Mesenchymal stem cell (in vitro differentiated cells and primary cell): ENCODE results near the gene HLA-DQB2.

Source experiments
- DNase-seq: peaks from one replicate; pipeline ENCODE4 v3.0.0-alpha.2; 2013
- H2AFZ ChIP-seq: one replicate; pipeline ENCODE4 v1.6.1; 2013; ENCODE audit warnings: low read depth, mild to moderate bottlenecking, control low read depth, inconsistent platforms, low read length, moderate library complexity
- H2AK5ac ChIP-seq: 2 replicates; pipeline ENCODE4 v1.6.1; 2013; ENCODE audit warnings: low read length, moderate library complexity, mild to moderate bottlenecking, inconsistent platforms; ENCODE audit not compliant: severe bottlenecking
- H2BK120ac ChIP-seq: one replicate; pipeline ENCODE4 v1.6.1; 2013; ENCODE audit warnings: low read depth, mild to moderate bottlenecking, inconsistent platforms, low read length, moderate library complexity
- H2BK12ac ChIP-seq, 2 experiments: one replicate each; pipeline ENCODE4 v1.6.1; 2013; ENCODE audit warnings: inconsistent platforms in 2 of 2, low read length in 2 of 2, mild to moderate bottlenecking in 2 of 2, moderate library complexity in 2 of 2, control low read depth in 1 of 2
- H2BK15ac ChIP-seq: one replicate; pipeline ENCODE4 v1.6.1; 2013; ENCODE audit warnings: mild to moderate bottlenecking, low read depth, inconsistent platforms; ENCODE audit not compliant: poor library complexity, severe bottlenecking
- H2BK5ac ChIP-seq: 2 replicates; pipeline ENCODE4 v1.6.1; 2013; ENCODE audit warnings: low read depth, mild to moderate bottlenecking, low read length, control low read depth, inconsistent platforms; ENCODE audit not compliant: poor library complexity, severe bottlenecking
- H3K14ac ChIP-seq, 2 experiments: one replicate each; pipeline ENCODE4 v1.6.1; 2013; ENCODE audit warnings: inconsistent platforms in 2 of 2, low read length in 2 of 2, control low read depth in 1 of 2, mild to moderate bottlenecking in 1 of 2, moderate library complexity in 1 of 2
- H3K18ac ChIP-seq, 2 experiments: one replicate each; pipeline ENCODE4 v1.6.1; 2013; ENCODE audit warnings: inconsistent platforms in 2 of 2, low read length in 2 of 2, control low read depth in 1 of 2, low read depth in 1 of 2, mild to moderate bottlenecking in 1 of 2
- H3K23ac ChIP-seq, 2 experiments: one replicate each; pipeline ENCODE4 v1.6.1; 2013; ENCODE audit warnings: inconsistent platforms in 2 of 2, low read length in 2 of 2, mild to moderate bottlenecking in 2 of 2, moderate library complexity in 2 of 2, control low read depth in 1 of 2
- H3K27ac ChIP-seq: 2 replicates; pipeline ENCODE4 v1.5.1; 2013; ENCODE audit warnings: mild to moderate bottlenecking, moderate library complexity, low read length, control low read depth, inconsistent platforms; ENCODE audit not compliant: poor library complexity, severe bottlenecking
- H3K27me3 ChIP-seq, 2 experiments: 2 replicates each; pipeline versions ENCODE4 v1.6.1 to v1.7.0; 2013; ENCODE audit warnings: low read length in 2 of 2, mild to moderate bottlenecking in 2 of 2, moderate library complexity in 2 of 2, control low read depth in 1 of 2, inconsistent platforms in 1 of 2; ENCODE audit not compliant: control insufficient read depth in 1 of 2, insufficient read depth in 1 of 2
- H3K36me3 ChIP-seq, 2 experiments: 2 replicates each; pipeline versions ENCODE4 v1.6.1 to v1.7.0; 2013; ENCODE audit warnings: low read length in 2 of 2, control low read depth in 1 of 2, inconsistent platforms in 1 of 2, low read depth in 1 of 2, mild to moderate bottlenecking in 1 of 2; ENCODE audit not compliant: insufficient read depth in 2 of 2, control insufficient read depth in 1 of 2
- H3K4ac ChIP-seq, 2 experiments: one replicate each; pipeline ENCODE4 v1.6.1; 2013; ENCODE audit warnings: inconsistent platforms in 2 of 2, low read length in 2 of 2, mild to moderate bottlenecking in 2 of 2, moderate library complexity in 2 of 2, control low read depth in 1 of 2, low read depth in 1 of 2
- H3K4me1 ChIP-seq: 2 replicates; pipeline ENCODE4 v1.6.1; 2013; ENCODE audit warnings: low read depth, low read length, control low read depth; ENCODE audit not compliant: control insufficient read depth, insufficient read depth
- H3K4me2 ChIP-seq: 2 replicates; pipeline ENCODE4 v1.6.1; 2013; ENCODE audit warnings: low read length, mild to moderate bottlenecking, inconsistent platforms; ENCODE audit not compliant: poor library complexity, severe bottlenecking
- H3K4me3 ChIP-seq, 2 experiments: 2 replicates each; pipeline versions ENCODE4 v1.5.1 to v1.7.0; 2013; ENCODE audit warnings: low read length in 2 of 2, mild to moderate bottlenecking in 2 of 2, control low read depth in 1 of 2, low read depth in 1 of 2; ENCODE audit not compliant: insufficient read depth in 1 of 2
- H3K79me1 ChIP-seq: replicated peaks from 2 replicates; pipeline ENCODE4 v1.6.1; 2013; ENCODE audit warnings: mild to moderate bottlenecking, control low read depth, low read length, inconsistent platforms; ENCODE audit not compliant: poor library complexity, severe bottlenecking
- H3K9ac ChIP-seq: 2 replicates; pipeline ENCODE4 v1.7.0; 2013; ENCODE audit warnings: mild to moderate bottlenecking, low read length, moderate library complexity
- H3K9me3 ChIP-seq: 2 replicates; pipeline ENCODE4 v1.7.0; 2013; ENCODE audit warnings: mild to moderate bottlenecking, low read length; ENCODE audit not compliant: control insufficient read depth
- H4K8ac ChIP-seq: one replicate; pipeline ENCODE4 v1.6.1; 2013; ENCODE audit warnings: inconsistent platforms, mild to moderate bottlenecking, low read length, moderate library complexity
- H4K91ac ChIP-seq: one replicate; pipeline ENCODE4 v1.6.1; 2013; ENCODE audit warnings: mild to moderate bottlenecking, low read length, inconsistent platforms
- WGBS: methylation state at CpG from one replicate; pipeline ENCODE4 v1.1.7; 2013; ENCODE audit warnings: mixed read lengths; 5-methylcytosine and 5-hydroxymethylcytosine counted together

The HLA-DQB2 gene

DNA sequence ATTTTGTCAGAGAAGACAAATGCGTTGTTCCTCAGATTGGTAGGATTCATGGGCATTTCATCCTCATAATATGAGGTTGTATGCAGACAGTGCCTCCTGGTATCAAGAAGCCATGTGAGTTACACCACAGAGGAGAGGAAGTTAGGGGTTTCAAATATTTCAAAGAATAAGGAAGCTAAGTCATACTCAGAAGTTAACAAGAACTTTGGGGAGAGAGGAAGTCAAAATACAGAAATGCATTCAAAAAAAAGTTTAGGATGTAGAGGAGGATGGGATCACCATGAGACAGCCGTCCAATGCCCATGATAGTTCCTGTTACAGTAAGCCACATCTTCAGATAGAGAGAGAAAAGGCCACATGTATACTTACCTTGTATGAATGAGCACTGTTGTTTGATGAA is 31.2 kb upstream of the HLA-DQB2 start:
- Histone ChIP-seq H3K9ac (no peak overlapping the region), H4K91ac (no peak overlapping the region), H2AFZ (no peak overlapping the region), H2BK120ac (no peak overlapping the region), H3K4me2 (no peak overlapping the region), H3K9me3 (no peaks in the 10 kb centered on the region), H2BK15ac (no peak overlapping the region), H4K8ac (no peak overlapping the region), H3K23ac (no peak overlapping the region), H3K79me1 (no peaks in the 10 kb centered on the region), H3K4ac (no peak overlapping the region), H2BK5ac (no peak overlapping the region), H2BK12ac (no peak overlapping the region), H3K4me1 (peaks cover 1% of the 10 kb centered on the region), H3K18ac (no peak overlapping the region), H3K36me3 (no peaks in the 10 kb centered on the region), H2AK5ac (no peak overlapping the region), H3K27ac (no peak overlapping the region), H3K27me3 (peaks cover 62 to 74% of the 10 kb centered on the region in 2 experiments), H3K4me3 (no peak overlapping the region), H3K14ac (no peak overlapping the region)
- no peak for DNase-seq
- WGBS = 97% methylated on average over 2 of the region's 2 CpGs

DNA sequence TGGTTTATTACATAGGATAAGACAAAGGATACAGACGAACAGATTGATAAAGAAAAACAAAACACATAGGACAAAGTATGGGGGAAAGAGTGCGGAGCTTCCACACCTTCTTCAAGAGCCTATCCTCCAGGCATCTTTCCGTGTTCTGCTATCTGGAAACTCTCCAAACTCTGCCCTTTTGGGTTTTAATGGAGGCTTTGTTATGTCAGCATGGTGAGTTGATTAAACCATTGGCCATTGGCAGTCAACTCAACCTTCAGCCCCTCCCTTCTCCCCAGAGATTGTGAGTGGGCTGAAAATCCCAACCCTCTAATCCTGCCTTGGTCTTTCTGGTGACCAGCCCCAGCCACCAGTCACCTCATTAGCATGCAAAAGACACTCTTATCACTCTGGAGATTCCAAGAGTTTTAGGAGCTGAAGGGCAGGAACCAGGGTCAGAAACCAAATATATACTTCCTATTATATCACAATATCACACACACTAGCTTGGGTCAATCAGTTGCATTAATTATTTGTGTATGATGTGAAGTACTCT is 29.6 kb upstream of the HLA-DQB2 start:
- Histone ChIP-seq H2BK12ac (no peak overlapping the region), H2AFZ (no peak overlapping the region), H3K4me2 (no peak overlapping the region), H3K4me3 (no peak overlapping the region), H2BK5ac (no peak overlapping the region), H2BK15ac (no peak overlapping the region), H3K4ac (no peak overlapping the region), H3K9ac (no peak overlapping the region), H3K18ac (no peak overlapping the region), H3K27me3 (peaks cover 49 to 72% of the 10 kb centered on the region in 2 experiments), H2BK120ac (no peak overlapping the region), H4K91ac (no peak overlapping the region), H3K9me3 (no peaks in the 10 kb centered on the region), H3K23ac (no peak overlapping the region), H3K36me3 (no peaks in the 10 kb centered on the region), H3K79me1 (no peaks in the 10 kb centered on the region), H3K14ac (no peak overlapping the region), H2AK5ac (no peak overlapping the region), H4K8ac (no peak overlapping the region), H3K27ac (no peak overlapping the region), H3K4me1 (peaks cover 1% of the 10 kb centered on the region)
- WGBS = 100% methylated on average over 1 of the region's 3 CpGs
- no peak for DNase-seq

DNA sequence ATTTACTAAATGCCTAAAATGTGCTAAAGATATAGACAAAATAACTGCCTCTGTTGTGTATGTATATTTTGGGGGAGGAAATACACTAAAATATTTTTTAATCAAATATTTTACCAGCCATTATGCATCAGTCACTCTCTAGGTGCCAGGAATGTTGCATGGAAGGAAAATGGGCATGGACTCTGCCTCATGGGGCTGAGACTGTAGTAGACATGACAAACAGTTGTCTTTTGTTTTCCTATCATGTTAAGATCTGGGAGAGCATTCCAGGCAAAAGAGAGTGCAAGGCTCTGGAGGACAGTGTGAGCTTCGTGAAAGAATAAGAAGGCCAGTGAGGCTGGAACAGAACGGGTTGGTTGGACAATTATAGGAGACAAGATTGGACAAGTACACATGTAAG is 27.0 kb upstream of the HLA-DQB2 start:
- no peaks in the 10 kb centered on the region for H3K9me3 ChIP-seq
- H2BK12ac ChIP-seq = no peak overlapping the region
- no peak overlapping the region for H3K4me2 ChIP-seq
- H3K14ac ChIP-seq = no peak overlapping the region
- peaks cover 38 to 80% of the 10 kb centered on the region in 2 experiments for H3K27me3 ChIP-seq
- H3K27ac ChIP-seq = no peak overlapping the region
- no peak overlapping the region for H2AFZ ChIP-seq
- no peaks in the 10 kb centered on the region for H3K36me3 ChIP-seq
- no peaks in the 10 kb centered on the region for H3K79me1 ChIP-seq
- no peak overlapping the region for H3K9ac ChIP-seq
- no peak overlapping the region for H4K91ac ChIP-seq
- H3K18ac ChIP-seq = no peak overlapping the region
- no peak overlapping the region for H2BK15ac ChIP-seq
- no peak overlapping the region for H3K4me3 ChIP-seq
- no peak overlapping the region for H3K4ac ChIP-seq
- no peak overlapping the region for H3K23ac ChIP-seq
- no peak overlapping the region for H4K8ac ChIP-seq
- H2BK120ac ChIP-seq = no peak overlapping the region
- DNase-seq = no peak
- H2AK5ac ChIP-seq = no peak overlapping the region
- H2BK5ac ChIP-seq = no peak overlapping the region
- no peaks in the 10 kb centered on the region for H3K4me1 ChIP-seq
- 14% methylated on average over 1 of the region's 2 CpGs for WGBS

DNA sequence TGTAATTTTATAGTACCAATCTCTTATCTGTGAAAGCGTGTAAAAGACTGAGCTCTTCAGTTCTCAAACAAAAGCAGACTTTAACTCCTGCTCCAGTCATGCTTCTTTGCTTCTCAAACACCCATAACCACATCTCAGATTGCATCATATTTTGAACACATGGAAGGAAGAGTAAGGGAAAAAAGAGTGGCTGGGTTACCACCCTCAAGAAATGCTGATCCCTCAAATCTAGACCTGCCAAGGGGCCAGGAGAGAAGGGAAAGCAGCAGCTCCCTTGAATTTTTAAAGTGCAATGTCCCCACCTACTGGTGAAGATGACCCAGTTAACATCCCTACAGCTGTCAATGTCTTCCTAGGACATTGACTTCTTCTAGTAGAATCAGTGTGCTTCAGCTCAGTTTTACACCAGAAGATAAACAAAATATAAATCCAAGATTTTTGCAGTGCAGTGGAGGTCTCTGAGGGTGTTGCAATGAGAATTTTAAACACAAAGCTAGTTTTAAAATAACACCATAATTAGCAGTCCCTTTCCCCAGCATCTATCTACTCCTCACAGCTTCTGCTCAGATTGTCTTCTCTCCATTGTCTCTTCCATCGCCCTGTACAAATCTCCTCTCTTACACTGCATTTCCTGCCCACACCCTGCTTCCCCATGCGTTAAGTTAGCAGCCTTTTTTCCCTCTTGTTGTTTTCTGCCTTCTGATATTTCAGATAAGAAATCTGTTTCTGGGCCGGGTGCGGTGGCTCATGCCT is 22.6 kb upstream of the HLA-DQB2 start:
- no peaks in the 10 kb centered on the region for H3K79me1 ChIP-seq
- H3K14ac ChIP-seq = no peak overlapping the region
- H3K9me3 ChIP-seq = peaks cover 5% of the 10 kb centered on the region
- H3K23ac ChIP-seq = no peak overlapping the region
- H3K27ac ChIP-seq = no peak overlapping the region
- no peak overlapping the region for H3K4me2 ChIP-seq
- no peaks in the 10 kb centered on the region for H3K36me3 ChIP-seq
- H3K4me1 ChIP-seq = no peaks in the 10 kb centered on the region
- no peak overlapping the region for H2BK15ac ChIP-seq
- H4K8ac ChIP-seq = no peak overlapping the region
- no peak overlapping the region for H3K9ac ChIP-seq
- peak; percentile 68 for DNase-seq
- peaks cover 4 to 60% of the 10 kb centered on the region in 2 experiments for H3K27me3 ChIP-seq
- H3K18ac ChIP-seq = no peak overlapping the region
- H2BK12ac ChIP-seq = no peak overlapping the region
- WGBS = 64% methylated on average over 4 of the region's 5 CpGs
- no peak overlapping the region for H3K4me3 ChIP-seq
- H2AK5ac ChIP-seq = no peak overlapping the region
- H4K91ac ChIP-seq = no peak overlapping the region
- no peak overlapping the region for H2AFZ ChIP-seq
- H3K4ac ChIP-seq = no peak overlapping the region
- H2BK120ac ChIP-seq = no peak overlapping the region
- no peak overlapping the region for H2BK5ac ChIP-seq
